ENCODE data around the gene NAPA.

Gene NAPA

DNA sequence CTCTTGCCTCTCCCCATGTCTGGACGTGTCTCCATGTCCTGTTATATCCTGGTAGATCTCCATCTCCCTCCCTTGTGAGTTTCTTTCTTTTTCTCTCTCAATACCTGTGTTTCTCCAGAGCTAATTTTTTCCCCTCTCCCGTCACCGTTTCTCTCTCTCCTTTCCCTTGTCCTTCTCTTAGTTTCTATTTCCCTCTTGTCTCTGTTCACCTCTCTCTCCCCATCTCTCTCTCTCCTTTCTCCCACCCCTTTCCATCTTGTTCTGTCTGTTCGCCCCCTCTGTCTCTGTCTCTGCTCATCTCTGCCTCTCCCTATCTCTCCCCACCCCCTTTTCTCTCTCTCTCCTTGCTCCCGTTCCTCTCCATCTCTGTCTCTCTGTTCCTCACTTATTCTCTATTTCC, 56.2 kb downstream of the NAPA start:
- H3K27ac ChIP-seq (ENCODE audit: low read depth, low read length, severe bottlenecking), result no peak overlapping the region
- no peak overlapping the region for H3K4me3 ChIP-seq (ENCODE audit: extremely low read depth, insufficient read depth, low read length, poor library complexity, severe bottlenecking)
- peaks cover 8% of the 10 kb centered on the region for H3K9me3 ChIP-seq (ENCODE audit: control insufficient read depth, low read length)
- no peaks in the 10 kb centered on the region for H3K36me3 ChIP-seq (ENCODE audit: control insufficient read depth, insufficient read depth, low read length)
- no peaks in the 10 kb centered on the region for H3K4me1 ChIP-seq (ENCODE audit: control insufficient read depth, insufficient read depth, low read length, poor library complexity, severe bottlenecking)
- WGBS, 2 experiments (ENCODE audit: insufficient coverage in 2 of 2), result 64 to 66% methylated on average over 5 of the region's 5 CpGs

DNA sequence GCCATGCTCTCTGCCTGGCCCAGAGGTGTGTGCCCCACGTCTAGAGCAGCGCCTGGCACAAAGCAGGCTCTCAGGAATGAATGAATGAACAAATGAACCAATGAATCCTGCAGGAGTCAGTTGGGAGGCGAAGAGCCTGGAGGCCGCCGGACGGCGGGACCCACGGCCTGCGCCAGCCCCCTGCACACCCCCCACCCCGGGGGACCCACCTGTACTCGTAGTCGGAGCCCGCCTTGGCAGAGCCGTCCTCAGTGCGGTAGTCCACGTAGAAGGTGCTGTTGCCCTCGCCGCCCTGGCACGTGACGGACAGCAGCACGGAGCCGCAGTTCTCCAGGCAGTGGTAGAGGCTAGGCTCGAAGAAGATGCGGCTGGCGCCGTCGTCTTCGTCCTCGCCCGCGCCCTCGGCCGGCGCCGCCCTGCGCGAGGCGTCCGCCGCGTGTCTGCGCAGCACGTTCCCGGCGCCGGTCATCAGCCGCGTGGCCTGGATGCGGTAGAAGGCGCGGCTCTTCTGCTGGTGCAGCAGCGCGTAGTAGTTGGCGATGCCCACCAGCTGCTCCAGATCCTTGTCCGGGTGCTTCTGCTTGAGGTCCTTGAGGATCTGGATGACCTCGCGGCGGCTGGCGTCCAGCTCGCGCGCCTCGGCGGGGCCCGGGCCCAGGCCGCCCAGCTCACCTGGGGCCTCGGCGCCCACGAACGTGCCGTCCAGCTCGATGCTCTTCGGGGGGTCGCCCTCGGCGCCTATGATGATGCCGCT, 58.0 kb downstream of the NAPA start:
- Histone ChIP-seq H3K4me3 (ENCODE audit: extremely low read depth, insufficient read depth, low read length, poor library complexity, severe bottlenecking) (no peak overlapping the region), H3K36me3 (ENCODE audit: control insufficient read depth, insufficient read depth, low read length) (no peaks in the 10 kb centered on the region), H3K27ac (ENCODE audit: low read depth, low read length, severe bottlenecking) (no peak overlapping the region), H3K4me1 (ENCODE audit: control insufficient read depth, insufficient read depth, low read length, poor library complexity, severe bottlenecking) (no peaks in the 10 kb centered on the region), H3K9me3 (ENCODE audit: control insufficient read depth, low read length) (peaks cover 8% of the 10 kb centered on the region)
- WGBS, 2 experiments (ENCODE audit: insufficient coverage in 2 of 2), result 96% methylated on average over 64 to 77 of the region's 77 CpGs

DNA sequence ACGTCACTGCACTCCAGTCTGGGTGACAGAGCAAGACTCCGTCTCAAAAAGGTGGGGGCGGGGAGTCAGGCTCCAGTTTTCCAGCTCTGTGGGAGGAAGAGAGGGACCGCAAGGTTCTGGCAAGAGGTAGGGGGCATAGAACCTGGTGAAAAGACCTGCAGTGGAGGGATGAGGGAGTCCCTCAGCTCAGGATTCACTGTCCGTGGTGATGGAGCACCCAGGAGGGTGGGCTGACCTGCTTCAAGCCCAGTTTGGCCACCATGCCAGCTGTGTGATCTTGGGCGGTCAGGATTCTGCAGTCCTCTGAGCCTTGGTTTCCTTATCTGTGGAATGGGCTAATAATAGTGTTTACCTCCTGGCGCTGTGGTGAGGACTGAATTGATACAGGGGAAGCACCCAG, 64.4 kb downstream of the NAPA start:
- Histone ChIP-seq H3K36me3 (ENCODE audit: control insufficient read depth, insufficient read depth, low read length) (no peaks in the 10 kb centered on the region), H3K27ac (ENCODE audit: low read depth, low read length, severe bottlenecking) (no peak overlapping the region), H3K9me3 (ENCODE audit: control insufficient read depth, low read length) (no peaks in the 10 kb centered on the region), H3K4me3 (ENCODE audit: extremely low read depth, insufficient read depth, low read length, poor library complexity, severe bottlenecking) (no peak overlapping the region), H3K4me1 (ENCODE audit: control insufficient read depth, insufficient read depth, low read length, poor library complexity, severe bottlenecking) (peaks cover 6% of the 10 kb centered on the region)
- WGBS, 2 experiments (ENCODE audit: insufficient coverage in 2 of 2), result 60 to 71% methylated on average over 3 to 5 of the region's 7 CpGs

DNA sequence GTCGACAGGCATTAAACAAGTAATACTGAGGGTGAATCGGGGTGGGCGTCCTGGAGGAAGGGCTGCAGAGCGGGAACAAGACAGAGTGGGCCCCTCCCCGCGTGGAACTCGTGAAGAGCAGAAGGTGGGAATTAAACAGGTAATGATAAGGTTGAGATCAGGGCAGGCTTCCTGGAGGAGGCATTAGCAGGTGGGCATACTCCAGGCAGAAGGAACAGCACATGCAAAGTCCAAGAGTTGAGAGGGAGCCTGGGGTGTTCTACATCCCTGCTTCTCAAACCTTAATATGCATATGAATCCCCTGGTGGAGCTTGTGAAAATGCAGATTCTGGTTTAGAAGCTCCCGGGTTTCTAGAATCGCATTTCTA, 66.5 kb downstream of the NAPA start:
- H3K9me3 ChIP-seq (ENCODE audit: control insufficient read depth, low read length), result no peaks in the 10 kb centered on the region
- H3K4me1 ChIP-seq (ENCODE audit: control insufficient read depth, insufficient read depth, low read length, poor library complexity, severe bottlenecking), result peaks cover 8% of the 10 kb centered on the region
- no peaks in the 10 kb centered on the region for H3K36me3 ChIP-seq (ENCODE audit: control insufficient read depth, insufficient read depth, low read length)
- no peak overlapping the region for H3K4me3 ChIP-seq (ENCODE audit: extremely low read depth, insufficient read depth, low read length, poor library complexity, severe bottlenecking)
- H3K27ac ChIP-seq (ENCODE audit: low read depth, low read length, severe bottlenecking), result no peak overlapping the region
- 42 to 49% methylated on average over 7 to 9 of the region's 9 CpGs for WGBS, 2 experiments (ENCODE audit: insufficient coverage in 2 of 2)

DNA sequence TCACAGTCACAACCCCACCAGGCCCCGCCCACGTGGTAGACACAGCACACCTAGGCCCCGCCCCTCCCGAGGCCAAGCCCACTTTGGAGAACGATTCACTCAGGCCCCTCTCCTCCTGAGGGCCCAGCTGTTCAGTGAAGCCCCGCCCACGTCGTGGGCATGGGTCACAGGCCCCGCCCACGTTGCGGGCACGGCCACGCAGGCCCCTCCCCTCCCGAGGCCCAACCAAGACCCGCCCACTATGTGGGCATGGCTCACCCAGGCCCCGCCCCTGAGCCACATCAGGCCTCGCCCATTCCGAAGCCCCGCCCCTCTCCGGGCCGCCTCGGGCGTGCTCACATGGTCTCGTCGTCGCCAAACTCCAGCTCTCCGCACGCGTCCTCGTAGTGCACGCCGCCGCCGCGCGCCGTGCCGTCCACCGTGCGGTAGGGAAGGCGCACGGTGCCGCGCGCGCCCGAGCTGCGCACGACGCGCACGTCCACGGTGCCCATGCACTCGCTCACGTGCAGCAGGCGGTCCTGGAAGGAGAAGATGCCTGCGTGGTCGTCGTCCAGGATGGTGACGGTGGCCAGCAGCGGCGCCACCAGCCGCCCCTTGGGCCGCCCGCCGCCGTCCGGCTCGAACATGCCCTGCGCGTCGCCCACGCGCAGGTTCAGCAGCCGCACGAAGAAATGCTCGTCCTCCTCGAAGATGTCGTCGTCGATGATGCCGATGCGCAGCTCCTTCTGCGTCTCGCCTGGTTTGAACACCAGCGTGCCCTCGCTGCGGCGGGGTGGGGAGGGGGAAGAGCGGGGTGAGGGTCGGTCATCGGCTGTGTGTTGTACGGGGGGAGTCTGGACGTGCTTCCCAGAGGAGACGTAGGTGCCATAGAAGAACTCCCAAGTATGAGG, 67.1 kb downstream of the NAPA start:
- no peak overlapping the region for H3K27ac ChIP-seq (ENCODE audit: low read depth, low read length, severe bottlenecking)
- H3K36me3 ChIP-seq (ENCODE audit: control insufficient read depth, insufficient read depth, low read length), result no peaks in the 10 kb centered on the region
- H3K4me3 ChIP-seq (ENCODE audit: extremely low read depth, insufficient read depth, low read length, poor library complexity, severe bottlenecking), result peak overlapping the region; percentile 11
- peaks cover 8% of the 10 kb centered on the region for H3K4me1 ChIP-seq (ENCODE audit: control insufficient read depth, insufficient read depth, low read length, poor library complexity, severe bottlenecking)
- 7 to 10% methylated on average over 57 to 75 of the region's 95 CpGs for WGBS, 2 experiments (ENCODE audit: insufficient coverage in 2 of 2)
- H3K9me3 ChIP-seq (ENCODE audit: control insufficient read depth, low read length), result no peaks in the 10 kb centered on the region

DNA sequence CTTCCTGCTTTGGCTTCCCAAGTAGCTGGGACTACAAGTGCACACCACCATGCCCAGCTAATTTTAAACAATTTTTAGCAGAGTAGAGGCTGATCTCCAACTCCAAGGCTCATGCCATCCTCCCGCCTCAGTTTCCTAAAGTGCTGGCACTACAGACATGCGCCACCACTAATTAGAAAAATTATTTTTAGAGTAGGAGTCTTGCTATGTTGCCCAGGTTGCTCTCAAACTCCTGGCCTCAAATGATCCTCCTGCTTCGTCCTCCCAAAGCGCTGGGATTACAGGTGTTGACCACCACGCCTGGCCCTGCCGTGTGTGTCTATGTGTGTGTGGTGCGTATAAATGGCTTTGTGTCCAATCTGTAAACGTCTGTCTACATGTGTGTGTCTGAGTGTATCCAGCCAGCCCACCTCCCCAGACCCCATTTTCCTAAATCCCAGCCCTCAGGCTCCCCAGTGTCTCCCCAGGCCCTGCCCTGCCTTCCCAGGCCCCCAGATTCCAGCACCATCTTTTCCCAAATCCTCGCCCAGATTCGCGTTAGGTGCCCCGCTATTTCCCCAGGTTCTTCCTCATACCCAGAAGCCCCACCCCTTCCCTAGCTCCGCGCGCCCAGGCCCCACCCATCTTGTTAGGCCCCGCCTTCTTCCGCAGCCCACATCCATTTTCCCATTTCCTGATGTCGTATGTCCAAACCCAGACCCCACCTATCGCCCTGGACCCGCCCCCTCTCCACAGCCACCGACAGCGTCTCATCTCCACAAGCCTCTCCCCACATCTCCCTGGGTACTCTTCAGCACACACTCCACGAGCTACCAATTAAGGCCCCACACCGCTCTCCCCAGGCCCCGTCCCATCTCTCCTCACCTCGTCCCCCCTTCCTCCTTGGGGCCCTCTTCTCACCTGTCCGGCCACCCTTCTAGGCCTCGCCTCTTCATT, 68.1 kb downstream of the NAPA start:
- no peaks in the 10 kb centered on the region for H3K9me3 ChIP-seq (ENCODE audit: control insufficient read depth, low read length)
- H3K4me1 ChIP-seq (ENCODE audit: control insufficient read depth, insufficient read depth, low read length, poor library complexity, severe bottlenecking), result peaks cover 8% of the 10 kb centered on the region
- peak overlapping the region; percentile 11 for H3K4me3 ChIP-seq (ENCODE audit: extremely low read depth, insufficient read depth, low read length, poor library complexity, severe bottlenecking)
- H3K27ac ChIP-seq (ENCODE audit: low read depth, low read length, severe bottlenecking), result no peak overlapping the region
- WGBS, 2 experiments (ENCODE audit: insufficient coverage in 2 of 2), result 13 to 22% methylated on average over 10 to 19 of the region's 28 CpGs
- no peaks in the 10 kb centered on the region for H3K36me3 ChIP-seq (ENCODE audit: control insufficient read depth, insufficient read depth, low read length)

DNA sequence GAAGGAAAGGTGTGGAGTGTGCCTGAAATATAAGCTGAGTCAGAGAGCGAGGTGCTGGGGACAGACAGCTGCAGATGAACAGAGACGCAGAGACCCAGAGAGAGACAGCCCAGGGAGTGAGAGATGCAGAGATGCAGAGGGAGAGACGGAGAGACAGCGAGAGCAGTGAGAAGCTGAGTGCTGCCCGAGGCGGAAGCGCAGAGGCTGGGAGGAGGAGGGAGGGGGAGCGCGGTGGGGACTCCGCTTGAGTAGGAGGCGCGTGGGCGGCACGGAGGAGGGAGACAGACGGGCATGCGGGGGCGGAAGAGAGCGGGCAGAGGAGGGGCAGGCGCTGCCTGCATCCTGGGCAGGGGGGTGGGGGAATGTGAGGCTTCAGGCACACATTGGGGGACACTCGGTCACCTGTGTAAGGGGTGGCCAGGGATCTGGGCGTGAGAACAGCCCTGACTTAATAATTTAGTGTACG, 68.9 kb downstream of the NAPA start:
- H3K36me3 ChIP-seq (ENCODE audit: control insufficient read depth, insufficient read depth, low read length), result no peaks in the 10 kb centered on the region
- peaks cover 8% of the 10 kb centered on the region for H3K4me1 ChIP-seq (ENCODE audit: control insufficient read depth, insufficient read depth, low read length, poor library complexity, severe bottlenecking)
- no peak overlapping the region for H3K4me3 ChIP-seq (ENCODE audit: extremely low read depth, insufficient read depth, low read length, poor library complexity, severe bottlenecking)
- H3K27ac ChIP-seq (ENCODE audit: low read depth, low read length, severe bottlenecking), result no peak overlapping the region
- 7 to 22% methylated on average over 8 to 21 of the region's 22 CpGs for WGBS, 2 experiments (ENCODE audit: insufficient coverage in 2 of 2)
- no peaks in the 10 kb centered on the region for H3K9me3 ChIP-seq (ENCODE audit: control insufficient read depth, low read length)

DNA sequence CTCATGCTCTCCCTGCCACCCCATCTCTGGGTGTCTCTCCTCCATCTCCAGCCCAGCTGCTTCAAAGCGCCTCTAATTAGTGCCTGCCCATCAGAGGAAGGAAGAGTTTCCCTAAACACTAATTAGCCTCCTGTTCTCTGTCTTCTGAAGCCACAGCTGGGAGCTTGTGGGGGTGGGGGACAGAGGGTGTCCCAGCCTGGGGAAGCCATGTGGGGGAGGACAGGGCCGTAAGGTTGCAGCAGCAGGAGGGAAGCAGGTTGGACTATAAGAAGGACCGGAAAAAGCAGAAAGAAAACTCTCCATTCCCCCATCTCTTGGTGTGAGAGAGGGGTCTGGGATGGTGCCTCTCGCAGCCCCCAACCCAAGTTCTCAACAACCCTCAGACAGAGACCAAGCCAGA, 69.3 kb downstream of the NAPA start:
- Histone ChIP-seq H3K27ac (ENCODE audit: low read depth, low read length, severe bottlenecking) (no peak overlapping the region), H3K36me3 (ENCODE audit: control insufficient read depth, insufficient read depth, low read length) (no peaks in the 10 kb centered on the region), H3K9me3 (ENCODE audit: control insufficient read depth, low read length) (no peaks in the 10 kb centered on the region), H3K4me3 (ENCODE audit: extremely low read depth, insufficient read depth, low read length, poor library complexity, severe bottlenecking) (no peak overlapping the region), H3K4me1 (ENCODE audit: control insufficient read depth, insufficient read depth, low read length, poor library complexity, severe bottlenecking) (peaks cover 8% of the 10 kb centered on the region)
- 40% methylated on average over 2 of the region's 4 CpGs; no CpG with 5 or more reads in 1 of the 2 experiments for WGBS, 2 experiments (ENCODE audit: insufficient coverage in 2 of 2)

DNA sequence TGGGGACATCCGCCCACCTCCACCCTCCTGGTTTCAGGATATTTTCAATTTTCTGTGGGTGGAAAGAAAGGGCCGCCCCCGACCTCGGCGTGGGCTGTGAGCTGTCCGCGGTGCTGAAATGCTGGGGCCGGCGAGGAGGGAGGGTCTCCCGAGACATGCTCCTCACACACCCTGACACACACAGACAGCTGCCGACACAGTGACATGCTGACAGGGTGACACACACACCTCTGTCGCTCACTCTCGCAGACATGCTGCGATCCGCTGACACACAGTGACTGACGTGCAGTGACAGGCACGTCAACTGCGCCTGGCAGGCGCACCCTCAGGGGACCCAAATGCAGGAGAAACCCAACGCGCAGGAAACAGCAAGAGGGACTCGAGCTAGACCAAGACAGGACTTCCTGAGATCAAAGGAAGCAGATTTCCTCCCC, 70.5 kb downstream of the NAPA start:
- Histone ChIP-seq H3K36me3 (ENCODE audit: control insufficient read depth, insufficient read depth, low read length) (no peaks in the 10 kb centered on the region), H3K4me1 (ENCODE audit: control insufficient read depth, insufficient read depth, low read length, poor library complexity, severe bottlenecking) (peaks cover 8% of the 10 kb centered on the region), H3K9me3 (ENCODE audit: control insufficient read depth, low read length) (no peaks in the 10 kb centered on the region), H3K27ac (ENCODE audit: low read depth, low read length, severe bottlenecking) (no peak overlapping the region), H3K4me3 (ENCODE audit: extremely low read depth, insufficient read depth, low read length, poor library complexity, severe bottlenecking) (no peak overlapping the region)
- 31 to 59% methylated on average over 12 to 18 of the region's 22 CpGs for WGBS, 2 experiments (ENCODE audit: insufficient coverage in 2 of 2)

DNA sequence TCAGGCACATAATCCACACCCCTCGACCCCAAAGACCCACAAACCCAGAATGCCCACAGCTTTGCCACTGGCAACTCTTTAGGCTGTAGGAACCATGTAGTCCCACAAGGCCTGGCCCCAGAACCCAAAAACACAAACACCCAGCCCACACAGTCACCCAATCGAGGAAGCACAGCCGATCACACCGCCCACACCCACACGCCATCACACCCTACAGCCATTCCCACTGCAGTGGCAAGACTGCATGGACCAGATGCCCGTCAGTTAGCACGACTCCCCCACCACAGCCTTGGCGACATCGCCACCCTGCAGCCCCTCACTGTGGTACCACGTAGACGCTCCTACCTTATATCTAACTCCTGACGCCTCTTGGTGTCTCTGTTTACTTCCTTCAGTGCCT, 71.5 kb downstream of the NAPA start:
- Histone ChIP-seq H3K4me1 (ENCODE audit: control insufficient read depth, insufficient read depth, low read length, poor library complexity, severe bottlenecking) (peaks cover 8% of the 10 kb centered on the region), H3K4me3 (ENCODE audit: extremely low read depth, insufficient read depth, low read length, poor library complexity, severe bottlenecking) (no peak overlapping the region), H3K9me3 (ENCODE audit: control insufficient read depth, low read length) (no peaks in the 10 kb centered on the region), H3K36me3 (ENCODE audit: control insufficient read depth, insufficient read depth, low read length) (no peaks in the 10 kb centered on the region), H3K27ac (ENCODE audit: low read depth, low read length, severe bottlenecking) (no peak overlapping the region)
- 73 to 84% methylated on average over 6 to 12 of the region's 12 CpGs for WGBS, 2 experiments (ENCODE audit: insufficient coverage in 2 of 2)
